ENCODE measurements around the gene MYH16.

GRCh38 chr7:99311702-99312101 is 39.1 kb downstream of the MYH16 start:
- TF ChIP-seq CTCF (IDR thresholded peaks at IDR 0.05) (no peak), EZH2 (IDR thresholded peaks at IDR 0.05) (no peak), EZH2phosphoT487 (IDR thresholded peaks at IDR 0.05) (no peak)
